CD4-positive, alpha-beta T cell treated with Interferon gamma for 1 hour (primary cell): Measurements from ENCODE around the gene PRKCI.
"Not testable (repeated sequence)": the region's sequence is repeated elsewhere in the genome, so short reads cannot be mapped to it uniquely, and the experiment has no call there.

Experiments
- DNase-seq: peaks from one replicate; pipeline ENCODE4 v3.0.0-alpha.2; 2020

Gene PRKCI

DNA sequence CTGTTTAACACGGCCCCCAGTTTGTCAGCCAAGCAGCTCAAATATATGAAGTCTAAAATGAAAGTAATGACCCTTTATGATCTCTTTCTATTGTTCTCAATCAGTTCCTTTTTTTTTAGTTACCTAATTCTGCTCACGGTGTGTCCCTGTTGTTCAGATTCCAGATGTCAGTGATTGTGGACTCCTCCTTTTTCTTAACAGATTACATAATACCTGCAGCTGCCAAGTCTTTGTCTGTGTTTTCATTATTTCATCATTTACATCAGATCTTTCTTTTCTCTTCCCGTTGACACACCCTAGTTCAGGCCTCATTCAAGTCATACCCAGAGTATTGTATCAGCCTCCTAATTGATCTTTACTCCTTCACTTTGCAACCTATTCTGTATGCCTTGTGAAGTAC, 79.2 kb downstream of the PRKCI start:
- DNase-seq: no peak

DNA sequence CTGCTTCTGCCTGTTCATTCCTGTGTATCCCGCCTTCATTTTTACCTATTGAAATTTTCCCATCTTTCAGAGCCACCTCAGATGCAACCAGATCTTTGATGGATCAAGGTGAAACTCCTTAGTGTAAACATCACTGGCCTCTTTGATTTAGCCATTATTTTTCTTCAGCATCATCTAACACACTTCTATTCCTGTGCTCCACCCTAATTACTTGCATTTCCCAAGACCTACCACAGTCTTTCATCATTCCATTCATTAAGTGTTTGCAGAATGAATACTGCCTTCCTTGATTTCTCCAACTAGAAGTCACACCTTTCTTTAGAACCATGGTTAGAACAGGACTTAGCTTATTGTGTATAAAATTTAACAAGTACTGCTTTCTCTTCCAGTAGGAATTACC, 79.8 kb downstream of the PRKCI start:
- no peak for DNase-seq

DNA sequence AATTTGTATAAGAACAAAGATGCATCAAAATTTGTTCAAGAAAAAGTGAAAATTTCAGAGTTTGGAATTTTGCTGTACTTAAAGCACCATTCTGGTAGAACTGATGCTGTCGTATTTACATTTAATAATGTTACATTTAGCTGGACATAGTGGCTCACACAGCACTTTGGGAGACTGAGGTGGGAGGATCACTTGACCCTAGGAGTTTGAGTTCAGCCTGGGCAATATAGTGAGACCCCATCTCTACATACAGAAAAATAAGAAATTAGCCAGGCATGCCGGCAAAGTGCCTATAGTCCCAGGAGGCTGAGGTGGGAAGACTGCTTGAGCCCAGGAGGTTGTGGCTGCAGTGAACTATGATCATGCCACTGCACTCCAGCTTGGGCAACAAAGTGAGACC, 83.8 kb downstream of the PRKCI start:
- DNase-seq: no peak

DNA sequence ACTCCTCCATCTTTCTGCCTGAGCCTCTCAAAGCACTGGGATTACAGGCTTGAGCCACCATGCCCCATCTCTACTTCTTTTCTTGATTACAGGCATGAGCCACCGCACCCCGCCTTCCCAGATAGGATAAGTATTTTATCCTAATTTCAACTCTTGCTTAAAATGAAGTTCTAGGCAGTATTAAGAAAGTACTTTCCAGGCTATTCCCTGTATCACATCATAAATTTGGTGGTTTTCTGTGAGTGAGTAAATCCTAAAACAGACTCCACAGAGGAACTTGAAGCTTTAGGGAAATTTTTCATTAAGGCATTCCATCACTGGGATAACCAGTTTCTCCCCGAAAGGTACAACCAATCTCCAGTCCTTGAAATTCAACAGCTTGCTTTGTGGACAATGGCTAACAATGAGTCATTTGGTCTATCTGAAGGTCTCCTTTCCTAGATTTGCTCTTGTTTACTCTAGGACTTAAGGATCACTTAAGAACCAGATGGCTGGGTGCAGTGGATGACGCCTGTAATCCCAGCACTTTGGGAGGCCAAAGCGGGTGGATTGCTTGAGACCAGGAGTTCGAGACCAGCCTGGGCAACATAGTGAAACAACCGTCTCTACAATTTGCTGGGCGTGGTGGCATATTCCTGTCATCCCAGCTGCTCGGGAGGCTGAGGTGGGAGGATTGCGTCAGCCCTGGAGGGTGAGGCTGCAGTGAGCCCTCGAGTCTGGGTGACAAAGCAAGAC, 85.6 kb downstream of the PRKCI start:
- no peak for DNase-seq

DNA sequence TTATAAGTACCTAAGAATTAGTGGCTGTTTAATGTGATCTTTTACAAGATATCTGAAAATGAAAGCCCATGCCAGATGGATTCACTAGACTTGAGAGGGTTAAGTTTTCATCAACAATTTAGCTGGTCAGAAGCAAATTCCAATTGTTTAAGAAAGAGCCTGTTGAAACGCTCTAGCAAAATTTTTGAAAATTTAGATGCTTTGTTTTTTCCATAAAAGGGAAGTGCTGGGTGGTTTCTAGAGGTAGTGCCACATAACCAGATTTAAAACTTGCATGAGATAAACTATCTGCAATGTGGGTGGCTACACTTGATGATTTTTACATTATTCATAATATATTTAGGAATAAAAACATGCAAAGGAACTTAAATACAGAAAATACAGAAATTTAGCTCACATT, 86.8 kb downstream of the PRKCI start:
- no peak for DNase-seq

DNA sequence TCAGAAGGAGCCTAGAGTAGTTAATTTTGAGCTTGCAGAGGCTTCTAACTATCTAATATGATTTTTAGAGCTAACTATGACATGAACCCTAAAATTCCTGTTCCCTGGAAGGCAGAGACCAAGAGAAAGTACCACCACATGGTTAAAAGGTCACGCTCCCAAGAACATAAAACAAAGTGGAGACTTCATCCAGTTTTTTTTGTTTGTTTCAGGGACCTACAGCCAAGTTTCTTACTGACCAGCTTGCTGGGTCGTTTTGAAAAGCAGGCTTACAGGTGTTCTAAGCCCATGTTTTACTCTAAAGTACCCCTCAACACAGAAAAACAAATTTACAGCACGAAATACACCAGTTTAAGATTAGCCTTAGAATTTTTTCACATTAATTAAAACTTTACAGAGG, 95.7 kb downstream of the PRKCI start:
- DNase-seq: no peak

DNA sequence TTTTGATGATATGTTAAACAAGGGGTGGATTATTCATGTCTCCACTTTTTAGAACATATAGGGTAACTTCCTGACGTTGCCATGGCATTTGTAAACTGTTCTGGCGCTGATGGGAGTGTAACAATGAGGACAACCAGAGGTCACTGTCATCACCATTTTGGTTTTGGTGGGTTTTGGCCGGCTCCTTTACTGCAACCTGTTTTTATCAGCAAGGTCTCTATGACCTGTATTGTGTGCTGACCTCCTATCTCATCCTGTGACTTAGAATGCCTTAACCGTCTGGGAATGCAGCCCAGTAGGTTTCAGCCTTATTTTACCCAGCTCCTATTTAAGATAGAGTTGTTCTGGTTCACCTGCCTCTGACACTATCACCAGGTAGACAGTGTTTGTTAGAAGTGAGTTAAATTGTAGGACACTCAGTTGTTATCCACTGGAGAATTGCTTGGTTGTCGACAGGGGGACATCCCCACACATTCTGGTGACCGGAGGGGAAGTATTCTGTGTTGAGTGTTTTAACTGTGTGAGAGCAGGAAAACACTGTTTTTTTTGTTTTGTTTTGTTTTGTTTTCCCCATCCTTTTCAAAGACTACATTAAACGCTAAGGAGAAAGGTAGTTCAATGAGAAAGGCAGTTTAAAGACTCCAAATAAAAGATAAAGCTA, 98.4 kb downstream of the PRKCI start:
- DNase-seq: no peak

DNA sequence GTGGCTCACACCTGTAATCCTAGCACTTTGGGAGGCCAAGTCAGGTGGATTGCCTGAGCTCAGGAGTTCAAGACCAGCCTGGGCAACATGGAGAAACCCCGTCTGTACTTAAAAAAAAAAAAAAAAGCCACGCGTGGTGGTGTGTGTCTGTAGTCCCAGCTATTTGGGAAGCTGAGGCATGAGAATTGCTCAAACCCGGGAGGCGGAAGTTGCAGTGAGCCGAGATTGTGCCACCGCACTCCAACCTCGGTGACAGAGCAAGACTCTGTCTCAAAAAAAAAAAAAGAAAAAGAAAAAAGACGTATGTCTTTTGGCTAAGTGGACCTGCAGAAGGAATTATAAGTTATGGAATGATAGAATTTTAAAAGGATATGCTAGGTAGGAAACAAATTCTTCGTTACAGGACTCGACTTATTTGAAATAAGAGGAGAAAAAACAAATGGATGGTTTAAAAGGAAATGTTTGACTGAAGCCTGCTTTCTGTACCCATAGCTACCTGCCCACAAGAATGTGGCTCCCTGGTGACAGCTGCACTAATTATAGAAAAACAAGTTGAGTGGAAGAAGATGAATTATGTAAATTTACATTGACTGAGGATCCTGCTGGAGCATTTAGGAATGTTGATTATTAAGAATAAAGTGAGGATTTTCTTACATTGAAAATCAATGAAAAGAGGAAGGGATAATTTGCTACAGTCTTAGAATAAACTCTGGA, 99.3 kb downstream of the PRKCI start:
- DNase-seq: no peak

DNA sequence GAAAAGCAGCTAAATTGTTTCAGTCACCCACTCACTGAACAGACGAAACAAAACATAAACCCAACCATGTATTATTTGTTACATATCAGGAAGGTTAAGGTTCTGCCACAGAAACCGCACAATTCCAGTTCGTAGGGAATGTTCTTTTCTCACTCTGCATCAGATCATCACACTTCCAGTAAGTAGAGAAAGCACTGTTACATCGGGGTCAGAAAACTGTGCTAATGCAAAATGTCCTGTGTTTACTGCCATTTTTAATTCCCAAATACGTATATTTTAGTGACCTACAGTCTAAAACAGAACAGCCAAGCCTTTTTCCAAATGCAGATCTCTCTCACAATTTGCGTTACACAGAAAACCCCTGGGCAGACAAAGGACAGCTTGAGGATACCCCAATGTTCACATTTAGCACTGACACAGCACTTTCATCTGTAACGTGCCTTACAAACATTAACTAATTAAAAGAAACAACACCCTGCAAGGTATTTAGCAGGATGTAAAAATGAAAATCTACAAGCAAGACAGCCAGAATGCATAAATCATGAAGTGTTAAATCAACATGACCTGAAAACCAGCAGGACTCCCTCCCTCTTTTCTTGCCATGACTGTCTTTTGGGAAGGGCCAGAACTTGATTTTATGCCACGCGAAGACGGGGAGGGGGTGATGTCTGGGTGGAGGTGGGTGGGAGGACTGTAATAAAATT, 100.5 kb downstream of the PRKCI start:
- no peak for DNase-seq

DNA sequence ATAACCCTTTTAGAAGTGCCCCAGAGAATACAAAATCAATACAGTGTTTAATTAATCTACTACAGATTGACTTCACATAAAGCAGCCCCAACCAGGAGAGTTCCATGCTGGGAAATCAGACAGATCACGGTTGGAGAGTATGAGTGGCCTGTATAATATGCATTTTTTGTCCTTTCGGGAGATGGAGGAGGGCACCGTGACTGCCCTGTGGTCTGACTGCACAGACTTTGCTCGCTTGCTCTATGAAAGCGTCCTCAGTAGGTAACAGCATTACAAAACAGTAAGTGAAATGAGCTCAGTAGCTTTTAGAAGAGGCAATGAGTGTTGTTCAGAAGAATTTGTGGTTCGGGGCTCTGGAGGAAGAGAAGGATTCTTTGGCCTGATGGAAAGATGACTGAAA, 101.1 kb downstream of the PRKCI start:
- DNase-seq: no peak

DNA sequence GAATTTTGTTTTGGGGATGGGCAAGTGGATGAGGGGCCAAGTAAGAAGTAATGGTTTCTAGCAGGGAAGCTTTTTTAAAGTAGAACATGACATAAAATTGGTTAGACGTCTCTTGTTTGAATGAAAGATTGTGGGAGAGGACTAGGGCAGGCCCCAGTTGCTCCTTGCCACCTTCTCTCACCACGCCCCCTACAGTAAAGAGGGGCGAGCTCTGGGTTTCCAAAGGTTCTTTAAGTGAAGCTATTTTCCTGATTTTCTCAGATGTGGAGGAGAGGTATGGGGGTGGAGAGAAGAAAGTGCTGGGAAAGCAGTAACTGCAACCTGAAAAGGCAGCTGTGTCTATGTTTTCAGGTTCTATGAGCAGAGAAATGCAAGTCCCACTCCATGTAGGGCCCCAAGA, 102.7 kb downstream of the PRKCI start:
- DNase-seq: no peak

DNA sequence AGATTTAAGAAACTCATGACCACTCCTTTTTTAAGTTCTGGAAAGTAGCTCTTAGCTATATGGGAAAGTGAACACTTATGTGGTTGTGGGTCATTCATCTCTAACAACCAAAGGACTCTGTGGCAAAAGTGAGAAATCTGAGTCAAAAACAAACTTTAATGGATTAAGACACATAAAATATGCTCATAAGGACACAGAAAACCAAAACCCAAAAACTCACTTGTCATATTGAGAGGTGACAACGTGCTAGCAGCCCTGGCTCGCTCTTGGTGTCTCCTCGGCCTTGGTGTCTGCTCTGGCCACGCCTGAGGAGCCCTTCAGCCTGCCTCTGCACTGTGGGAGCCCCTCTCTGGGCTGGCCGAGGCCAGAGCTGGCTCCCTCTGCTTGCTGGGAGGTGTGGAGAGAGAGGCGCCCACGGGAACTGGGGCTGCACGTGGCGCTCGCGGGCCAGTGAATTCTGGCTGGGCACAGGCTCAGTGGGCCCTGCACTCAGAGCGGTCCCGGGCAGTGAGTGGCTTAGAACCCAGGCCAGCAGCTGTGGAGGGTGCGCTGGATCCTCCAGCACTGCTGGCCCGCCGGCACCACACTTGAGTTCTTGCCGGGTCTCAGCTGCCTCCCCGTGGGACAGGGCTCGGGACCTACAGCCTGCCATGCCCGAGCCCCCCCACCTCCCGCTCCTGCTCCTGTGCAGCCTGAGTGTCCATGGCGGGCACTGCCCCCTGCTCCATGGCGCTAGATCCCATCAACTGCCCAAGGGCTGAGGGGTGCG, 105.0 kb downstream of the PRKCI start:
- DNase-seq: no peak

DNA sequence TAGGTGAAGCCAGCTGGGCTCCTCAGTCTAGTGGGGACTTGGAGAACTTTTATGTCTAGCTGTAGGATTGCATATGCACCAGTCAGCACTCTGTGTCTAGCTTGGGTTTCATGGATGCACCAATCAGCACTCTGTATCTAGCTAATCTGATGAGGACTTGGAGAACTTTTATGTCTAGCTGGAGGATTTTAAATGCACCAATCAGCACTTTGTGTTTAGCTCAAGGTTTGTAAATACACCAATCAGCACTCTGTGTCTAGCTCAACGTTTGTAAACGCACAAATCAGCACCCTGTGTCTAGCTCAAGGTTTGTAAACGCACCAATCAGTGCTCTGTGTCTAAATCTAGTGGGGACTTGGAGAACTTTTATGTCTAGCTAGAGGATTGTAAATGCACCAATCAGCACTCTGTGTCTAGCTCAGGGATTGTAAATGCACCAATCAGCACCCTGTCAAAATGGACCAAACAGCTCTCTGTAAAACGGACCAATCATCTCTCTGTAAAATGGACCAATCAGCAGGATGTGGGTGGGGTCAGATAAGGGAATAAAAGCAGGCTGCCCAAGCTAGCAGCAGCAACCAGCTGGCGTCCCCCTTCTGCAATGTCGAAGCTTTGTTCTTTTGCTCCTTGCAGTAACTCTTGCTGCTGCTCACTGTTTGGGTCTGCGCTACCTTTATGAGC, 105.8 kb downstream of the PRKCI start:
- DNase-seq: not testable (repeated sequence)

DNA sequence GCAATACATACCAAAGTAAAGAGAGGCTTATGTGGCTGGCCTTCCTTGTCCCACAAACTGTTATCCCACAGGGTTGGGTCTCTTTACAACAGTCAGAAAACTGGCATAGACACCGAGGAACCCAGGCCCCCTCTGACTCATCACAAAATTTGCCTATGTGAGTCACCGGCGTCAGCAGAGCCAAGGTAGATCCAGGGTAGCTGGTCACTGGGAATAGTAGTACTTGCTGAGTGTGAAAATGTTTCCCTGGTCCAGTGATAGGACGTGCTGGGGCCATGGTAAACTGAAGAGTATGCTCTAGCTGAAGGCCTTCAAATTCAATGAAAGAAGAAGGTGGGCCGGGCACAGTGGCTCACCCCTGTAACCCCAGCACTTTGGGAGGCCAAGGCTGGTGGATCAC, 108.1 kb downstream of the PRKCI start:
- DNase-seq: no peak

DNA sequence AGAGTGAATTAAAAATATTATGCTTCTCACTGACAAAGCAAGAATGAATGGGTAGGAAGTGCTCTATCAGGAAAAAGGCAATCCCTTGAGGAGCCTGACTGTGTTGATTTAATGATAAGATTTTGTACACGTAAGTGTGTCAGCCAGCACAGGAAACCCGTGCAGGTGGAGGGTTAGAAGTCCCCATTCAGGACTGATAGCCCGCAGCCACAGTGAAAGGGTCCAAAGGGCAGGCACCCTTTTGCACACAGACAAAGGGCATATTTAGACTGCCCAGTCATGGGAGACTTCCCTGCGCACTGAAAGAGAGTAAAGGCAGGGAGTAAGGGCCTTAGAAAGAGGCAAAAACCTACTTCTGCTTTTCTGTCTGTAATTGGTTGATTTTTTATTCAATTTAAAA, 108.9 kb downstream of the PRKCI start:
- no peak for DNase-seq

DNA sequence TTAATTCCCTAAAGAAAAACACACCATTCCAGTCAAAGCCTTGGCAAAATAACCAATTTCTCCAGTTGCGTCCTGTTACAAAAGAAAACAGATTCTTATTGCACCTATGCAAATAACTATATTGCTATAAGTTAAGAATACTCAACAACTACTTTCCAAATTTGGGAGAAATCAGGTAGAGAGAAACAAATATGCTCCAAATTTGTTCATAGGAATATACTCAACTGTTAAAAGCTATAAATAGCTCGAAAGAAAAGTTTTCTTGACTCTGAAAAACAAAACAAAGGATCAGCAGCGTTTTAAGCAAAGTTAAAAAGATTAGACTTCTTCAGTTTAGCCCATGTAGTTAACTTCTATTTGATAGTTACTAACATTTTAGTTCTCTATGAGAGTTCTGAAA, 115.2 kb downstream of the PRKCI start:
- no peak for DNase-seq

DNA sequence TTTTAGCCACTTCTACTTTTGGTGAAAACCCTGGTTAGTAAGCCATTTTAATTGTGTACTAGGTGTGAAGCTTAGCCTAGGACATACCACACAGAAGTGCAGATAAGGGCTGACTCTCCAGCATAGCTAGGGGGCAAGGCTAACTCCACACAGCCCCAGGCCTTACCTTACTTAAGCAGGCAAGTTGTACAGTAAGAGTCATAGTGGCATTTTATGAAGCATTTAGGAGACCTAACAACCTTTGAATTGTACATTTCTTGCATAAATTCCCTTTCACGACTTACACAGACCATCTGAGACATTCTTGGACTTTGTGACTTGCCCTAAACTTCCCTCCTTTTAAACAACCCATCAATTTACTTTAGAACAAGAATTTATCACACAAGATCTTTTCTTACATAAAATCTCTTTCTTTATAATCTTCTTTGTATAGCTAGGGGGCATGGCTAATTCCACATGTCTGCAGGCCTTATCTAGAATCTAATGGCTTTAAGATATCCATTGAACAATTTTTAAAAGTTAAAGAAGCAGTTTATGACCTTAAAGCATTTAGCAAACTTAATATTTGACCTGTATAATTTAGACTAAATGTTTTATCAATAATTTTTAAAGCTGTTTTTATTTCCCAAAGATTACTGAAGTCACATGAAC, 116.6 kb downstream of the PRKCI start:
- no peak for DNase-seq

DNA sequence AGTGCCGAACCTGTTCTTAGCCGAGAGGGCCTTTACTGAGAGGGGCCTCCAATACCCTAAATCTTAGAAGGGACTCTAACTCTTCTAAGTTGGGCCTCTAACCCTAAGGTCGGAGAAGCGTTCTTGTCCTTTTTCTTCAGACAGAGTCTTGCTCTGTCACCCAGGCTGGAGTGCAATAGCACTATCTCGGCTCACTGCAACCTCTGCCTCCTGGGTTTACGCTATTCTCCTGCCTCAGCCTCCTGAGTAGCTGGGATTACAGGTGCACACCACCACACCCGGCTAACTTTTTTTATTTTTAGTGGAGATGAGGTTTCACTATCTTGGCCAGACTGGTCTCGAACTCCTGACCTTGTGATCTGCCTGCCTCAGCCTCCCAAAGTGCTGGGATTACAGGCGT, 120.0 kb downstream of the PRKCI start:
- DNase-seq: not testable (repeated sequence)

DNA sequence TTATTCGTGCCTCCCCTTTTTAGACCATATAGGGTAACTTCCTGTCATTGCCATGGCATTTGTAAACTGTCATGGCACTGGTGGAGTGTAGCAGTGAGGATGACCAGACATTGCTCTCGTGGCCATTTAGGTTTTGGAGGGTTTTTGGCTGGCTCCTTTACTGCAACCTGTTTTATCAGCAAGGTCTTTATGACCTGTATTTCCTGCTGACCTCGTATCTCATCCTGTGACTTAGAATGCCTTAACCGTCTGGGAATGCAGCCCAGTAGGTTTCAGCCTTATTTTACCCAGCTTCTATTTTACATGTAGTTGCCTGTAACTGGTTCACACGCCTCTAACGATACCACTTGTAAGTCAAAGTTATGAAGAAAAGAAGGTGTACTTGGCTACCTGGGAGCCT, 121.6 kb downstream of the PRKCI start:
- not testable (repeated sequence) for DNase-seq

DNA sequence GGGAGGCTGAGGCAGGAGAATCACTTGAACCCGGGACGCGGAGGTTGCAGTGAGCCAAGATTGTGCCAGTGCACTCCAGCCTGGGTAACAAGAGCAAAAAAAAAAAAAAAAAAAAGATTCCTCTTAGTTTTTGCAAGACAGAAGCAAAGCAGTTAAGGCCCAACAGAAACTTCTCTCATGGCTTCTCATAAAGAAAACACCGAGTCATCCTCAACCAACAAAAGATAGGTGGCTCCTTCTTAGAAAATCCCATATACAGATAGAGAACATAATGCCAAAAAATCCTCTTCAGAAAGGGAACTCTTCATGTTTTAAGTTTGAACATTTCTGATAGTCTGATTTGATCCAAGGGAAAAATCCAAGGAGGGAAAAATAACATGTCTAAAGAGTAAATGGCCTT, 122.7 kb downstream of the PRKCI start:
- no peak for DNase-seq
